ENCODE results near the gene RBM33. TPM values are rescaled to one million over a fixed set of nuclear protein-coding genes. Genes with fewer than 3 reads are reported as not detected.

Gene RBM33
- total and polyA plus RNA-seq, 2 of the 4 experiments (the other 2 are of a cell fraction): 7.3 to 10.8 TPM

DNA sequence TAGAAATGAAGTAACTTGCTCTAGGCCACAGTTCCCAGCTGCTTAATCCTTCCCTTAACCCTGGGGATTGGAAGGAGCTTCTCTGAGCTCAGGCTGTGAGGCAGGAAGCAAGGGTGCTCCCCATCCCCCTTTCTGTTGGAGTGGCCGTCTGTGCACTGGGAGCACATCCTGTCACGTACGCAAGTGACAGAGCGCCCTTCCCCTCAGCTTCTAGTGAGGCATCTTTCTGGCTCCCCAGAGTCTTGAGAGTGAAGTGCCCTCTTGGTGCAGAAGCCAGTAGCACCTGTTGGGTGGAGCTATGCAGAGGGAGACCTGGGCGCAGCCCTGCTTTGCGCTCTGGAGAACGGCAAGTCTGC lies 120.0 kb downstream of the RBM33 start:
- H3K56ac ChIP-seq (ENCODE audit: extremely low read depth, insufficient read depth, low read length): no peak overlapping the region
- H3K27ac ChIP-seq (ENCODE audit: insufficient read depth, low read length): no peak overlapping the region
- H2BK15ac ChIP-seq (ENCODE audit: low read depth, low read length): no peak overlapping the region
- in situ Hi-C loops (cut with MboI; ENCODE audit: low sequenced_read_pairs) (loop anchor here (25.0 kb wide), 1 partner anchor 377 kb away; no protein-coding TSS in a partner anchor), dilution Hi-C loops (cut with HindIII; ENCODE audit: low sequenced_read_pairs, unreplicated experiment) (no loop called here), intact Hi-C loops (cut with micrococcal nuclease) (no loop called here)
- ATAC-seq (ENCODE audit: low read depth) (no peak), DNase-seq (no peak)
- TF ChIP-seq MXI1 (IDR thresholded peaks at IDR 0.05; ENCODE audit: borderline replicate concordance, low read depth, low read length): no peak
- TF ChIP-seq POLR2A (IDR thresholded peaks at IDR 0.05; ENCODE audit: low read depth, low read length): no peak
- TF ChIP-seq CHD1 (IDR thresholded peaks at IDR 0.05; ENCODE audit: low read depth, low read length): no peak
- TF ChIP-seq RAD21 (IDR thresholded peaks at IDR 0.05; ENCODE audit: low read length): no peak
- TF ChIP-seq CEBPB (IDR thresholded peaks at IDR 0.05; ENCODE audit: low read depth, low read length): no peak
- TF ChIP-seq, protein P1, sequence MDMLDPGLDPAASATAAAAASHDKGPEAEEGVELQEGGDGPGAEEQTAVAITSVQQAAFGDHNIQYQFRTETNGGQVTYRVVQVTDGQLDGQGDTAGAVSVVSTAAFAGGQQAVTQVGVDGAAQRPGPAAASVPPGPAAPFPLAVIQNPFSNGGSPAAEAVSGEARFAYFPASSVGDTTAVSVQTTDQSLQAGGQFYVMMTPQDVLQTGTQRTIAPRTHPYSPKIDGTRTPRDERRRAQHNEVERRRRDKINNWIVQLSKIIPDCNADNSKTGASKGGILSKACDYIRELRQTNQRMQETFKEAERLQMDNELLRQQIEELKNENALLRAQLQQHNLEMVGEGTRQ (IDR thresholded peaks at IDR 0.05; ENCODE audit: low read depth, low read length): no peak
- no peak for TF ChIP-seq BHLHE40 (IDR thresholded peaks at IDR 0.05; ENCODE audit: low read depth, low read length)
- TF ChIP-seq MAFK (IDR thresholded peaks at IDR 0.05; ENCODE audit: low read depth, low read length): no peak
- no peak for TF ChIP-seq FOS (IDR thresholded peaks at IDR 0.05; ENCODE audit: low read depth, low read length)
- TF ChIP-seq, protein P2, sequence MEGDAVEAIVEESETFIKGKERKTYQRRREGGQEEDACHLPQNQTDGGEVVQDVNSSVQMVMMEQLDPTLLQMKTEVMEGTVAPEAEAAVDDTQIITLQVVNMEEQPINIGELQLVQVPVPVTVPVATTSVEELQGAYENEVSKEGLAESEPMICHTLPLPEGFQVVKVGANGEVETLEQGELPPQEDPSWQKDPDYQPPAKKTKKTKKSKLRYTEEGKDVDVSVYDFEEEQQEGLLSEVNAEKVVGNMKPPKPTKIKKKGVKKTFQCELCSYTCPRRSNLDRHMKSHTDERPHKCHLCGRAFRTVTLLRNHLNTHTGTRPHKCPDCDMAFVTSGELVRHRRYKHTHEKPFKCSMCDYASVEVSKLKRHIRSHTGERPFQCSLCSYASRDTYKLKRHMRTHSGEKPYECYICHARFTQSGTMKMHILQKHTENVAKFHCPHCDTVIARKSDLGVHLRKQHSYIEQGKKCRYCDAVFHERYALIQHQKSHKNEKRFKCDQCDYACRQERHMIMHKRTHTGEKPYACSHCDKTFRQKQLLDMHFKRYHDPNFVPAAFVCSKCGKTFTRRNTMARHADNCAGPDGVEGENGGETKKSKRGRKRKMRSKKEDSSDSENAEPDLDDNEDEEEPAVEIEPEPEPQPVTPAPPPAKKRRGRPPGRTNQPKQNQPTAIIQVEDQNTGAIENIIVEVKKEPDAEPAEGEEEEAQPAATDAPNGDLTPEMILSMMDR (conservative IDR thresholded peaks at IDR 0.05; ENCODE audit: low read depth, low read length): no peak
- TF ChIP-seq MAZ (IDR thresholded peaks at IDR 0.05; ENCODE audit: borderline replicate concordance, low read depth, low read length): no peak
- no peak for TF ChIP-seq RFX5 (IDR thresholded peaks at IDR 0.05; ENCODE audit: low read depth, low read length)
- peaks cover 39% of the 10 kb centered on the region for H4K20me1 ChIP-seq (ENCODE audit: insufficient read depth, low read length)
- H2BK5ac ChIP-seq (ENCODE audit: low read depth, low read length, poor library complexity, severe bottlenecking): no peak overlapping the region
- no peak overlapping the region for H3K4me3 ChIP-seq (ENCODE audit: insufficient read depth, low read depth, low read length)
- no peak overlapping the region for H2BK120ac ChIP-seq (ENCODE audit: low read depth, low read length)
- no CpG with 5 or more reads among the region's 7 CpGs for WGBS, 2 experiments (ENCODE audit: extremely low coverage in 2 of 2, insufficient read length in 1 of 2)
- ChIA-PET CTCF (interaction anchor here (0.6 to 0.8 kb wide), 2 partner anchors 257 to 837 kb away, joined by 4 read pairs; no protein-coding TSS in a partner anchor), POLR2A (ENCODE audit: unreplicated experiment) (no interaction called here)
- H3K79me1 ChIP-seq (ENCODE audit: low read depth in 1 of 2, low read length in 2 of 2): peaks cover 29 to 54% of the 10 kb centered on the region in 2 experiments
- H2AK9ac ChIP-seq (replicated peaks; ENCODE audit: low read depth, low read length, poor library complexity): peak overlapping the region; percentile 23
- peaks cover 8% of the 10 kb centered on the region; the same call in 1 of the 2 replicates for H3K9me1 ChIP-seq (ENCODE audit: insufficient read depth, low read length)
- peaks cover 39% of the 10 kb centered on the region for H3K36me3 ChIP-seq (ENCODE audit: control insufficient read depth, insufficient read depth, low read length)
- peaks cover 2% of the 10 kb centered on the region; the same call in 1 of the 2 replicates for H3K4me1 ChIP-seq (ENCODE audit: control insufficient read depth, insufficient read depth, low read length)
- H4K91ac ChIP-seq (ENCODE audit: insufficient read depth, low read depth, low read length): no peak overlapping the region
- no TSS peak for BruUV-seq (replicated peaks)
- no peaks in the 10 kb centered on the region for H3K9me3 ChIP-seq (ENCODE audit: control insufficient read depth, insufficient read depth, low read length)
- H2AK5ac ChIP-seq (ENCODE audit: low read depth, low read length): no peak overlapping the region
- no peak overlapping the region for H4K8ac ChIP-seq (ENCODE audit: low read depth in 2 of 2, low read length in 2 of 2)
- no peak overlapping the region for H2BK20ac ChIP-seq (ENCODE audit: low read depth, low read length)
- H3K4me2 ChIP-seq (ENCODE audit: low read depth, low read length): no peak overlapping the region
- no peak overlapping the region for H3K14ac ChIP-seq (replicated peaks; ENCODE audit: low read depth, low read length)
- no peak overlapping the region for H3K4ac ChIP-seq (ENCODE audit: low read depth, low read length)
- no peak overlapping the region for H3K18ac ChIP-seq (ENCODE audit: low read depth, low read length)
- no peak overlapping the region for H2AFZ ChIP-seq (replicated peaks; ENCODE audit: low read length, poor library complexity)
- H4K5ac ChIP-seq (ENCODE audit: low read depth, low read length): no peak overlapping the region
- H3K23ac ChIP-seq (ENCODE audit: low read depth, low read length): no peak overlapping the region
- H3K27me3 ChIP-seq (ENCODE audit: control insufficient read depth, insufficient read depth, low read length): no peaks in the 10 kb centered on the region
- no peak overlapping the region for H3K9ac ChIP-seq (ENCODE audit: low read depth, low read length)
